Dedifferentiated amniotic fluid mesenchymal stem cell (primary cell): ENCODE measurements around the gene PPP2R5C.
"Not testable (repeated sequence)": the region's sequence is repeated elsewhere in the genome, so short reads cannot be mapped to it uniquely, and the experiment has no call there.

Experiments
- DNase-seq: peaks from one replicate; pipeline ENCODE4 v3.0.0-alpha.2; 2016; ENCODE audit errors: extremely low spot score

The PPP2R5C gene

DNA sequence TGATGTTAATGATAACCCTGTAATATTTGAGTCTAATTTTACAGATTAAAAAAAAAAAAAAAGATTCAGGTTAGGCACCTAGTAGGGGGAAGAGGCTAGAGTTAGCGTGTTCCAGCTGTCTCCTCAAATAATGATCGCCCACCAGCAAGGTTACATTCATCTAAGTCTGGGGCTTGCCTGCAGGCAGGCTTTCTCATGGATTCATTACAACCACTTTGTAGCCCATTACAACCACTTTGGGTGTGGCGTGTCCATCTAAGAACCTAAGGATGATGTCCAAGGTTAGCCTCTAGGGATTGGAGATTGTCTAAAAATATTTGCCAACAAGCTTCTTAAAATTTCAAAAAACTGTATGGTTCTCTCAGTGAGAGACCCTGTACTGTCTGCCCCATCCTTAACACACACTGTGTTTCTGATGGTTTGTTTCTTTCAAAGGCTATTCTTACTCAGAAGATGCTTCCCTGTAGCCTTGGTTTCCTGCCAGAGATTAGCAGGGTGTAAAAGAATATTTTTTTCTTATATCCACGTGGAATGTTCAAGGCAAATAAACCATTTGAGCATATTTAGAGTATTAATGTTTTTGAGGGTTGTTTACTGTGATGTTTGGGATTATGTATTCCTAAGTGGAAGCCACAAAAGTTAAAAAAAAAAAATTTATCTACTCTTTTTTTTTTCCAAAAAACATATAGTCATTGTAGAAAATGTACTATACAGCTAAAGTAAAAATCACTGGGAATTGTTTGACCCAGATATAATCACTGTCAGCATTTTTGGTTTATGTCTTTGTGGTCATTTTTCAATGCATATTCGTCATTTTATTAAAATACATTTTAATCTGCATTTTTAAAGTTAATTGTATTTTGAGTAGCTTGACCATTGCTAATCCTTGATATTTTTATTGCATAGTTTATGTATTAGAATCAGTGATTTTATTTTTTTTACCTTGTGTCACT, 204.5 kb downstream of the PPP2R5C start:
- DNase-seq: no peak

DNA sequence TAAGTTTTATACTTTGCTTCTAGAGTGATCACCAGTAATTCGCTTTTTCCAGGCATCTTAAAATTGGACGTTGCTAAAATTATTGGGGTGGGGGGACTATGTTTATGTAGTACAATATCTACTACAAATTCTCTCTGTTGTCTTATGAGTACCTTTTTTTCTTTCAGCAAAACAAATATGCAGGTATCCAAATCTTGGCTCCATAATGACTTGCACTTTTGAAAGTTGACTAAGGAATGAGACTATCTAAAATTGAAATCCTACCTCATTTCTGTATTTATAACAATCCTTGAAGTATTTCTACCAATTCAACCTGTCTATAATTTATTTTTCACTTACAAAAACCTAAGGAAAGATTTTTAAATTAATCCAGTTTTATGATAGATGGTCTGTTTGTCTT, 205.2 kb downstream of the PPP2R5C start:
- no peak for DNase-seq

DNA sequence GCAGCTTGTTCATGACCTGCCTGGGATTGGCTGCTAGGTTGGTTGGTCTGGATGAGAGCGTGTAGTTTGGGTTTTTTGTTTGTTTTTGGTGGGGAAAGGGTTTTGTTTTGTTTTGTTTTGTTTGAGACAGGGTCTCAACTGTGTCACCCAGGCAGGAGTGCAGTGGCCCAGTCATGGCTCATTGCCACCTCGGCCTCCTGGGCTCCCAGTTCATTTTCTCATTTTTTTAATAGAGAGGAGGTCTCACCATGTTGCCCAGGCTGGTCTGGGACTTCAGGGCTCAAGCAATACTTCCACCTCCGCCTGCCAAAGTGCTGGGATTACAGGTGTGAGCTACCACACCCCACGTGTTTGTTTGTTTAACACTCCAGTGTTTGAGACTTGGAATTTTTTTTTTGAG, 206.7 kb downstream of the PPP2R5C start:
- DNase-seq: no peak

DNA sequence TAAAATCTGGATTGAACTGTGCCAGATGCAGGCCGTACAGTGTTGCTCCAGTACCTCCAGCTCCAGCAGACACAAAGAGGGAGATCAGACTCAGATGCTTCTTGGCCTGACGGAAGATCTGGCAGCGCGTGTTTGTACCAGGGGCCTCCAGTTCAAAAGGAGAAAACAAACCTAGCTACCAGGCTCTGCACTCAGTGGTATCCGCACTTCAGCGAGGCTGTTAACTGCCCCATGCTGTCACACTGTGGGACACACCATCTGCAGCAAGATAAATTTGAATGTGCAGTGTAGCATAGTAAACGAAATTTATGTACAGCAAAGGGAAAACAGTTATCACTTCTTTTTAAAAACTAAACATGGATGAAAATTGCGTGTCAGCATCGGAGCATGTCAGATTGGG, 208.0 kb downstream of the PPP2R5C start:
- DNase-seq: no peak

DNA sequence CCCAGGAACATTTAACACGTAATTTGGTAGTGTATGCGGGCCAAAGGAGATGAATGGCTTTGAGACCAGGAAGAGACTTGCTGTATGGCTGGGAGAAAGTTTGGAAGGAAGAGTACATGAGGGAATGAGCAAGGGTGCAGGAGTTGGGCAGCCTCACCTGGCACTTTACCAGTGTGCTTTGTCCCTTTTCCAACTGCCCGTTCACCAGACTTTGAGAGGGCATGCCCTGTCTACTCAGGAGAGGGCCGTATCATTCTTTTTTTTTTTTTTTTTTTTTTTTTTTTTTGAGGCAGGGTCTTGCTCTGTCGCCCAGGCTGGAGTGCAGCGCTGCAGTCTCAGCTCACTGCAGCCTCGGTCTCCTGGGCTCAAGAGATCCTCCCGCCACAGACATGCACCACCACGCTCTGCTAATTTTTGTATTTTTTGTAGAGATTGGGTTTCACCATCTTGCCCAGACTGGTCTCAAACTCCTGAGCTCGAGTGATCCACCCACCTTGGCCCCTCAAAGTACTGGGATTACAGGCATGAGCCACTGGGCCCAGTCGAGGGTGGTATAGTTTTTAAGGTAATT, 209.4 kb downstream of the PPP2R5C start:
- DNase-seq: no peak

DNA sequence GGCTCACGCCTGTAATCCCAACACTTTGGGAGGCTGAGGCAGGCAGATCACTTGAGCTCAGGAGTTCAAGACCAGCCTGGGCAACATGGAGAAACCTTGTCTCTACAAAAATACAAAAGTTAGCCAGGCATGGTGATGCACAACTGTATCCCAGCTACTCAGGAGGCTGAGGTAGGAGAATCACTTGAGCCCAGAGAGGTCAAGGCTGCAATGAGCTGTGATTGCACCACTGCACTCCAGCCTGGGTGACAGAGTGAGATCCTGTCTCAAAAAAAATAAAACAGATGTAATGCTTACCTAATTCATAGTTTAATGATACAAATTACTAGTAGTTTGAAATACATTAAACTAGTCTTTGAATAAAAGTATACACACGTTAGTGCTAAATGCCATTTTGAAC, 209.9 kb downstream of the PPP2R5C start:
- not testable (repeated sequence) for DNase-seq

DNA sequence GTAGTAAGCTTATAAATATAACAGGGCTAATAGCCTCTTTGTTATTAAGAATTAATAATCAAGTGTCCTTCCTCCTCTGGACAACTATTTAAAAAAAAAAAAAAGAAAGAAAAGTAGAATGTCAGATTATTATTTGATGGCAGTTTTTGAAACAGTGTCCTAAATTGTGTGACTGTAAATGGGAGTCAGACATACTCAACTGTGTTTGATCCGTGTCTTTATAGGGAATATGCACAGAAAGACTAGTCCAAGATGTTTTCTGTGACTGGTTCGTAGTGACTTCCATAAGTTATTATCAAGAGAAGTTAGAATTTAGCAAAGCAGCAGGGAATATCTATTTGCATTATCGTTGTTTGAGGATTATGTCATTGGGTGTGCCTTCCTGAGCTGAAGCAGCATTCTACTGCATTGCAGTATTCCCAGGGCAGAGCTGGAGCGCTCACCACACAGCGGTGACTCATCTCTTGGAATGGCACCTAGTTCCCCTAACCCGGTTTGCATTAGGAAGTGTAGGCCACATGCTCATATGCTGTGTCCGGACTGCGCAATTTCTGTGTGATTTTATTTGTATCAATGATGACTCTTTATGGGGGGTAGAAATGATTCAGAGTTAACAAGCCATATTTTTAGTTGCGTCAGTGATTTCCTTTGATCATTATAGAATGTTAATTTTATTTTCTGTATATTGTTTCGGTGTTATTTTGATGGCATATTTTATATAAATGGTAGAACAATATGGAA, 210.8 kb downstream of the PPP2R5C start:
- DNase-seq: peak; percentile 99

DNA sequence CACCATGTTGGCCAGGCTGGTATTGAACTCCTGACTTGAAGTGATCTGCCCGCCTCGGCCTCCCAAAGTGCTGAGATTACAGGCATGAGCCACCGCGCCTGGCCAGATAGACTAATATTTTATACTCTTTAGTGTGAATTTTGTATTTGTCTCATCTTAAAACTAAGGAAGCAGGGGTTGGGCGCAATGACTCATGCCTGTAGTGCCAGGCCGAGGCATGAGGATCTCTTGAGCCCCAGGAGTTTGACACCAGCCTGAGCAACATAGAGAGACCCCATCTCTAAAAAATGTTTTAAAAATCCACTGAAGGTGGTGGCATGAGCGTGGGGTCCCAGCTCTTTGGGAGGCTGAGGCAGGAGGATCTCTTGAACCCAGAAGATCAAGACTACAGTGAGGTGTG, 211.8 kb downstream of the PPP2R5C start:
- no peak for DNase-seq

DNA sequence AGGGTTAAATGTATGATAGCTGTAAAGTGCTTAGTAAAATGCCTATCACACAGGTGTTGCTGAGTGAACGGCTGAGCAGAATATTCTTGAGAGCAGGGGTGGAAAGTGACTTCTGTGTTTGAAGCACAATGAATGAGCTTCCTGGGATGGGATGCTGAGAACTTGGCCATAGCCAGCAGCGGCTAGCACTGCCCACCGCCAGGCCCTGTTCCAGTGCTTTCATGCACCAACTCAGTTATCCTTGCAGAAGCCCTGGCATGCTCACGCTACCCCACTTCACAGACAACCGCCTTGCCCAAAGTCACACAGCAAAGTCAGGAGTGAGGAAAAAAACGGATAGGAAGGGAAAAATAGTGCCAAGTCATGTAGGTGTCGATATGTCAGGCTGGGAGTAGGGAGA, 213.7 kb downstream of the PPP2R5C start:
- no peak for DNase-seq
